DMS53 treated with DMSO at 0.1 percent for 48 hours (cell line): ENCODE measurements around the gene PCNX1.
"Not testable (repeated sequence)": the region's sequence is repeated elsewhere in the genome, so short reads cannot be mapped to it uniquely, and the experiment has no call there.

Experiments
- DNase-seq: peaks from one replicate; lab custom pipeline; 2025; ENCODE audit not compliant: unreplicated experiment; lab: John Stamatoyannopoulos, UW

The PCNX1 gene

DNA sequence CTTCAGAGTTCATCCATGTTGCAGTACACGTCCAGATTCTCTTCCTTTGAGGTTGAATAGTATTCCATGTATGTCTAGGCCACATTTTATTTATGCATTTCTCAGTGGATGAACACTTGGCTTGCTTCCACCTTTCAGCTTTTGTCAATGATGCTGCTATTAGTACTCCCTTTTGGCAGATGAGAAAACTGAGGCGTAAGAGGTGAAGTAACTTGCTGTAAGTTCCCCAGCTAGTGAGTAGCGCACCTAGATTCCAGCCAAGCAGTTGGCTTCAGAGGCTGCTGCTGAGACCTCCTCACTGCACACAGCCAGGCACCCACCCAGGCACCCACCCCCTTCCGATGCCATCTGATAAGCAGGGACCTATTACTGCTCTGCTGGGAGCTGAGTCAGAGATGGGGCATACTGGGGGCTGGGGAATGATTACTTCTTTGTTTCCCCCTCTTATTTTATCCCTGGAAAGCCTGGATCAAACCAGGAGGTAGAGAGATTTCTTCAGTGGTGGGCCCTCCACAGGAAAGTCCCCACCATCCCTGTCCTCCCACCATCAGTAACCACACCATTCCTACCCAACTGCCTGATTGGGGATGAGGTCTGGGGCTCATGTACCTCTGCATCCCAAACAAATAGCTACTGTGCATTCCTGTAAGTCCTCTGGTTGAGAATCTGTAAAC lies 234.6 kb downstream of the PCNX1 start:
- DNase-seq = no peak

GRCh38 chr14:71142375-71143038 lies 235.2 kb downstream of the PCNX1 start:
- DNase-seq = no peak

- DNase-seq = peak; percentile 7
Observed at GRCh38 chr14:71143381-71144290, 236.4 kb downstream of the PCNX1 start.

- DNase-seq = not testable (repeated sequence)
Observed at GRCh38 chr14:71147335-71147734, 240.1 kb downstream of the PCNX1 start.

DNA sequence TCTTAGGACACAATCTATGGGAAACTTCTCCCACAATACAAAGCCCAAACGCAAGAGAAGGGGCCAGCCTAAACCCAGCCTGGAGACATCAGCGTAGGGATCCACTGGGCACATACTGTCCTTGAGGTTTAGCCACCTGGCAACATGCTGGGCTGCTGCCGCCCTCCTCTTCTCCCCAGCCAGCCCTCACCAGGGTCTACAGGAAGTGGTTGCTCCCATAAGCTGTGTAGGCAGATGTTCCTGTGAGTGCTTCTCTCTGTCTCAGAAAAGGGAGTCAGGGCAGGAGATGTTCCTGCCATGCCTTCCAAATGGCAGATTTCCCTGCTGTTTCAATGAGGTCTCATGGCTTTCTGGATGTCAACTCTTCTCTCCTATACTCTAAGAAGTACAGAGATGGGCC lies 241.4 kb downstream of the PCNX1 start:
- no peak for DNase-seq

- DNase-seq = no peak
Observed at GRCh38 chr14:71150737-71151136, 243.5 kb downstream of the PCNX1 start.

- DNase-seq = no peak
Observed at GRCh38 chr14:71155743-71156142, 248.5 kb downstream of the PCNX1 start.

DNA sequence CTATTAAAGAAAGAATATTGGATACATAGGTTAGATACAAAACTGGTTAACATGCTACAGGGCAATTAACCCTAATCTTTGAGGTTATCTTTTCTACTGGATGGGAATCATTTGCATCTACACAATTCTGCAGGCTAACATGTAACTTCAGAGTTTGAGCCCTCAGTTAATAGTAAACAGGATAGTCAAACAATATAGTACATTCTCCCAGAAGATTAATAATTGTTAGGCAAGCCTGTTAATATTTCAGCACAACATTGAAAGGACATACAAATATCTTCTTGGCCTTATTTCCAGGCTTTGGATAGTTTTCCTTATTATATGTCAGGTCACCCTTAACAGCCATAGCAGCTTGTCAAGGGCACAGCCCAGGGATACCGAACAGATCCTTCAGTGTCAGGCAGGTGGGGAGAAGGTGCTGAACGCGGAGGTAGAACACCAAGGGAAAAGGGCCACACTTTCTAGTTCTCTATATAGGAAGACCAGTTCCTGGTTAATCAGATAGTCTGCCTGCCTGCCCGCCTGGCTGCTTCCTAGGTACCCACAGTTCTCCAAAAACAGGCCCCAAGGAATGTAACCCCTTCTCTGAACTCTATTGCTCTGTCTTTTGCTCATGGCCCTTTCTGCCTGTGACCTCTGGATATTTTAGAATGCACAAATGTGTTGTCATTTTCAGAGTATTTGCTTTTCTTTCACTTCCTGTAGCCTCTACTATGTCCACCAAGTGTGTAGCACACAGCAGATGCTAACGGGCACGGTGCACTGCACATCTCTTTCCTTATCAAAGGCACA lies 256.0 kb downstream of the PCNX1 start:
- DNase-seq = no peak

- DNase-seq = no peak
Observed at GRCh38 chr14:71163842-71164629, 256.8 kb downstream of the PCNX1 start.
